Measurements from ENCODE around the gene CSH2. TPM values are rescaled to one million over a fixed set of nuclear protein-coding genes. Genes with fewer than 3 reads are reported as not detected.
"Not testable (repeated sequence)": the region's sequence is repeated elsewhere in the genome, so short reads cannot be mapped to it uniquely, and the experiment has no call there.

CSH2 gene
- total and polyA plus RNA-seq, 9 of the 15 experiments (the other 6 are each of a cell fraction or from before 2014, with no cell fraction given), result not detected

- intact Hi-C loops (cut with micrococcal nuclease); H3K27ac ChIP-seq (ENCODE audit: extremely low read depth, low read depth, low read length); BruUV-seq (replicated peaks); DNase-seq (ENCODE audit: extremely low read depth in 1 of 4, low spot score in 3 of 4); H3K9me1 ChIP-seq (ENCODE audit: control insufficient read depth, insufficient read depth, low read length); H3K4me1 ChIP-seq (replicated peaks in 1 of 2; ENCODE audit: control insufficient read depth in 2 of 2, insufficient read depth in 2 of 2, low read length in 2 of 2); H2AFZ ChIP-seq (ENCODE audit: low read depth, low read length); in situ Hi-C loops (cut with MboI); ATAC-seq; H3K9ac ChIP-seq (ENCODE audit: insufficient read depth in 1 of 2, low read depth in 2 of 2, low read length in 2 of 2); H3K9me3 ChIP-seq (replicated peaks; ENCODE audit: control insufficient read depth, insufficient read depth, low read depth, low read length); H4K20me1 ChIP-seq (replicated peaks; ENCODE audit: control insufficient read depth, insufficient read depth, low read length); H3K4me3 ChIP-seq; H3K4me2 ChIP-seq (ENCODE audit: insufficient read depth, low read length); FAIRE-seq; H3K79me2 ChIP-seq (ENCODE audit: control insufficient read depth, insufficient read depth, low read length); H3K36me3 ChIP-seq (ENCODE audit: control insufficient read depth, insufficient read depth, low read length); TF ChIP-seq ATF3 (CRISPR knock-in tag; conservative IDR thresholded peaks at IDR 0.05): not testable (repeated sequence)
- ChIA-PET POLR2A (interaction anchor here (0.7 to 1.6 kb wide), 3 partner anchors 10 to 104 kb away, joined by 3 to 6 read pairs (median 4); no protein-coding TSS in a partner anchor), CTCF (ENCODE audit: low intra/inter-chr PET ratio) (interaction anchor here (0.9 to 2.0 kb wide), 4 partner anchors 26 to 105 kb away, joined by 3 to 10 read pairs (median 4); no protein-coding TSS in a partner anchor)
- peaks cover 3 to 29% of the 10 kb centered on the region in 2 experiments; a peak in 4 of 5 replicates for H3K27me3 ChIP-seq (ENCODE audit: control insufficient read depth in 2 of 2, insufficient read depth in 2 of 2, low read length in 2 of 2)
- TF ChIP-seq CEBPG (CRISPR knock-in tag; IDR thresholded peaks at IDR 0.05) (peak; percentile 27; the same call in 1 of the 2 replicates), CEBPG (tag; conservative IDR thresholded peaks at IDR 0.05 in 1 of 2, IDR thresholded peaks at IDR 0.05 in 1 of 2) (peak in 1 of 2 experiments; percentile 55; a peak in 2 of 4 replicates), CEBPB (tag; IDR thresholded peaks at IDR 0.05) (peak; percentile 51; the same call in 1 of the 2 replicates), ATF3 (IDR thresholded peaks at IDR 0.05) (0 out of 2 replicates have a peak, but pooled peaks have one; percentile 15)
- WGBS (ENCODE audit: insufficient coverage, low coverage, missing lambda C conversion rate), result 16% methylated on average over 6 of the region's 6 CpGs
Observed at GRCh38 chr17:63920050-63920449, 46.6 kb upstream of the CSH2 start.

Data from K562 (cell line).